Measurements from ENCODE around the gene IGFALS.
A peak's percentile ranks its signal among the peaks of the same experiment; 100 is the strongest.

IGFALS gene

DNA sequence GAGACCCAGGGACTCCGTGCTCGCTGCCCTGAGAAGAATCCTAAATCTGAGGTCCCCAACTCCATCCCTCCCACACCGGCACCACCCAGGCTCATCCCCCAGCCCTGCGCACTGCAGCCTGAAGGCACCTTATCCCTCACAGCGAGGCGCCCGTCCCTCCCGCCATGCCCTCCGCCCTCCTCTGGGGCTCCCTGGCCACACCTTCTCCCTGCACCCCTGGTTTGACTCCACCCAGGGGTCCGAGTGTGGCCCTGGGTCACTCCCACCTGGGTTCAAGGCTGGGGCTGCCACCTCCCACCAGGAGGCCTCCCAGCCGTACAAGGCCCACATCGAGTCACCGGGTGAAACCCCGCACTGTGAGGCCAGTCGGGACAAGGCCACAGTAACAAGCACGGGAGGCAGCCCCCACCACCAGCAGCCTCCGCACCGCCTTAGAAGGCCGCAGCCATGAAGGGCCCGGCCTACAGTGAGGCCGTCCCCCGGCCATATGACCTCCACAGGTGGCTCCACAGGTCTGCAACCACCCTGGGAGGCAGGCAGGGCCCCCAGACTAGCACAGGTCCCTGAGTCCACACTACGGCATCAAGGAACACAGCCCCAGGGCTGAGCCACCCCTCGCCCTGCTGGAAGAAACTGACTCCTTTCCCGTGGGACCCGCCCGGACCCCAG is 24.8 kb upstream of the IGFALS start:
- ChIA-PET CTCF (no interaction called here), POLR2A (no interaction called here)
- no peak for DNase-seq (ENCODE audit: extremely low spot score)
- TF ChIP-seq, protein P1, sequence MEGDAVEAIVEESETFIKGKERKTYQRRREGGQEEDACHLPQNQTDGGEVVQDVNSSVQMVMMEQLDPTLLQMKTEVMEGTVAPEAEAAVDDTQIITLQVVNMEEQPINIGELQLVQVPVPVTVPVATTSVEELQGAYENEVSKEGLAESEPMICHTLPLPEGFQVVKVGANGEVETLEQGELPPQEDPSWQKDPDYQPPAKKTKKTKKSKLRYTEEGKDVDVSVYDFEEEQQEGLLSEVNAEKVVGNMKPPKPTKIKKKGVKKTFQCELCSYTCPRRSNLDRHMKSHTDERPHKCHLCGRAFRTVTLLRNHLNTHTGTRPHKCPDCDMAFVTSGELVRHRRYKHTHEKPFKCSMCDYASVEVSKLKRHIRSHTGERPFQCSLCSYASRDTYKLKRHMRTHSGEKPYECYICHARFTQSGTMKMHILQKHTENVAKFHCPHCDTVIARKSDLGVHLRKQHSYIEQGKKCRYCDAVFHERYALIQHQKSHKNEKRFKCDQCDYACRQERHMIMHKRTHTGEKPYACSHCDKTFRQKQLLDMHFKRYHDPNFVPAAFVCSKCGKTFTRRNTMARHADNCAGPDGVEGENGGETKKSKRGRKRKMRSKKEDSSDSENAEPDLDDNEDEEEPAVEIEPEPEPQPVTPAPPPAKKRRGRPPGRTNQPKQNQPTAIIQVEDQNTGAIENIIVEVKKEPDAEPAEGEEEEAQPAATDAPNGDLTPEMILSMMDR (IDR thresholded peaks at IDR 0.05; ENCODE audit: control extremely low read depth, extremely low read depth, low read depth, missing control alignments), result no peak

DNA sequence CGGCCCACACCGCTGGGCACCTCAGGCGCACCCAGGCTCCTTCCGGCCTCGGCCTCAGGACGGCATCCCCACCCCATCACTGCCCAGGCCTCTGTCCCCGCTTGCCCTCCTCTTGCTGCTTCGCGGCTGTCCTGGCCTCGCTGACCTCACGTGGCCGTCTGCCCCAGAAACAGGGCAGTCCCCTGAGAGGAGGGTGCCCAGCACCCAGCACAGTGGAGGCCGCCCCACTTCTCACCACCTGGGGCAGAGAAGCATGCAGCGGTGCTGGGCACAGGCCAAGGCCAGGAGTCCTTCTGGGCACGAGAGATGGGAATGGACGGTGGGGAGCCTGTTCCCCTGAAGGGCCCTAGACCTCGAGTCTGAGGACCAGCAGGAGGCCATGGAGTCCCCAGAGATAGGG is 24.2 kb upstream of the IGFALS start:
- TF ChIP-seq, protein P1 (IDR thresholded peaks at IDR 0.05; ENCODE audit: control extremely low read depth, extremely low read depth, low read depth, missing control alignments), result no peak
- POLR2A ChIA-PET, result no interaction called here
- no peak for DNase-seq (ENCODE audit: extremely low spot score)
- CTCF ChIA-PET, result no interaction called here

- TF ChIP-seq, protein P1 (IDR thresholded peaks at IDR 0.05; ENCODE audit: control extremely low read depth, extremely low read depth, low read depth, missing control alignments), result no peak
- CTCF ChIA-PET, result no interaction called here
- no peak for DNase-seq (ENCODE audit: extremely low spot score)
- POLR2A ChIA-PET, result interaction anchor here (0.6 kb wide), 1 partner anchor 32 kb away, joined by 3 read pairs; no protein-coding TSS in a partner anchor
Measured at GRCh38 chr16:1817276-1817589, 23.7 kb upstream of the IGFALS start.

DNA sequence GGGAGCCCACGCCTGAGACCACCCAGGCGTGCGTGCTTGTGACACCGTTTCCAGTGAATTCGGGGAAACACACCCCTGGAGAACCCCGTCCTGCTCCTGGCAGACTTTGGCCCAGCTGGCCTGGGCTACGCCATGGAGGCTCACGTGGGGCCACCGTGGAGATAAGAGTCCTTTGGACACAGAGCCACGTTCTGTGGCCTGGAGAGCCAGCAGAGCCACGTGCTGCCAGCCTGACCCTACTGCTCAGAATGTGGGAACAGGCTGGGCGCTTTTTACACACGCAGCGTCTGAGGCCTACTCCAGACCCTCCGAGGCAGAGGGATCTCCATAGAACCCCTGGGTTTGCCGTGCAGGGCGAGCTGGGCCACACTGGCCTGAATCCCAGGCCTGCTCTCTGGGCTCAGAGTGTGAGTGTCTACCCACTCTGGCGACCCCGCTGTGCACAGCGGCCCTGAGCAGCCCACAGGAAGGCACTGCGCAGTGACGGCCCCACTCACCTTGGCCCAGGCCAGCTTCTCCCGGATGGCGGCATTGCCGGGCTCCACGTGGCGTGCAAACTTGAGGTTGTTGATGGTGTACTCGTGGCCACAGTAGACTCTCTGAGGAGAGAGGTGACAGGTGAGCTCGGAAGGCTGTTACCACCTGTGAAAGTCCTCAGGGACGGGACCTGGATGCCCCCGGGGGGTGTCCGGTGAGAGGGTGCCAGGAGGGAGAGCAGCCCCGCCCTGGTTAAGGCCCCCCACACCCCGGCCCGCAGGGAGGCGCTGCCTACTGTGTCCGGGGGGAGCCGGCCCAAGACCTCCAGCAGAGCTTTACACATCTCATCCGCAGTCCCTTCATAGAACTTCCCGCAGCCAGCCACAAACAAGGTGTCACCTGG is 23.1 kb upstream of the IGFALS start:
- no peak for DNase-seq (ENCODE audit: extremely low spot score)
- CTCF ChIA-PET, result no interaction called here
- TF ChIP-seq, protein P1 (IDR thresholded peaks at IDR 0.05; ENCODE audit: control extremely low read depth, extremely low read depth, low read depth, missing control alignments), result no peak
- POLR2A ChIA-PET, result interaction anchor here (0.6 kb wide), 1 partner anchor 33 kb away, joined by 3 read pairs; no protein-coding TSS in a partner anchor

DNA sequence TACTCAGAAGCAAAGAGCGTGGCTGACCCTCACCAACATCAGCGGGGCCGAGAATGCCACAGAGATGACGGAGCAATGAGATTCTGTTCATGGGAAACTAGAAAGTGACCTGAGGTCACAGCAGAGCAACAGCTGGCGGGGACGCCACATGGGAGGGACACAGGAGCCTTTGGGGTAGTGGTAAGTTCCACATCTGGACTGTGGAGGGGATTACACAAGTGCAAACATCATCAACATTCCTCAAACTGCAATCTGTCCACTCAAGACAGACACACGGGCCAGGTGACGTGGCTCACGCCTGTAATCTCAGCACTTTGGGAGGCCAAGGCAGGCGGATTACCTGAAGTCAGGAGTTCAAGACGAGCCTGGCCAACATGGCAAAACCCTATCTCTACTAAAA is 22.0 kb upstream of the IGFALS start:
- ChIA-PET POLR2A (no interaction called here), CTCF (no interaction called here)
- DNase-seq (ENCODE audit: extremely low spot score), result no peak
- TF ChIP-seq, protein P1 (IDR thresholded peaks at IDR 0.05; ENCODE audit: control extremely low read depth, extremely low read depth, low read depth, missing control alignments), result no peak

DNA sequence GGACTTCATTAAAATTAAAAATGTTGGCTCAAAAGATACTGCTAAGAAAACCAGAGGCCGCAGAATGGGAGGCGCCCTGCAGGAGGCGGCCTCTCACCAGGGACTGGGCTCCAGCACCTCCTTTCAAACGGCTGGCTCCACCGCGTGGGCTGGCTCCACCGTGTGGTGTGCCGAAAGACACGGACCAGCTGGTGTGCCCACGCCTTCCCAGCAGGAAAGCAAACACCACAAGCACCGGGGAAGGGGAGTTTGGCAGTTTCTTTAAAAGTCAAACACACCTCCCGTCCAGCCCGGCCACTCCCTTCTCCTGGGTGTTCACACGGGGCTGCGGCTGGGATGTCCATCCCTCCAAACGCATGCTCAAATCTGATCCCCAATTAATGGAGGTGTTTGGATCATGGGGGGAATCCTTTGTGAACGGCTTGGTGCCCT is 19.2 kb upstream of the IGFALS start:
- TF ChIP-seq, protein P1 (IDR thresholded peaks at IDR 0.05; ENCODE audit: control extremely low read depth, extremely low read depth, low read depth, missing control alignments), result peak; percentile 42
- CTCF ChIA-PET, result no interaction called here
- POLR2A ChIA-PET, result no interaction called here
- DNase-seq (ENCODE audit: extremely low spot score), result no peak
